WI38 (cell line): ENCODE measurements around the gene LRRN4CL.

ENCODE experiments used
- H3K4me3 ChIP-seq: 2 replicates; pipeline ENCODE4 v1.5.1; 2011; ENCODE audit warnings: low read depth, mild to moderate bottlenecking, control low read depth, low read length
- CTCF ChIP-seq: IDR thresholded peaks from 2 replicates; pipeline ENCODE4 v1.5.1; 2012; ENCODE audit warnings: low read depth, mild to moderate bottlenecking, control low read depth, low read length

LRRN4CL gene

GRCh38 chr11:62645671-62645945 is 43.7 kb downstream of the LRRN4CL start:
- no peak for TF ChIP-seq CTCF

GRCh38 chr11:62644220-62644619 is 45.1 kb downstream of the LRRN4CL start:
- no peak overlapping the region for H3K4me3 ChIP-seq
- TF ChIP-seq CTCF: no peak

More at GRCh38 chr11:62645671-62645945, 43.7 kb downstream of the LRRN4CL start:
- H3K4me3 ChIP-seq: peak overlapping the region; percentile 96
